HG03460 (cell line): ENCODE results near the gene LORICRIN.
"Not testable (repeated sequence)": the region's sequence is repeated elsewhere in the genome, so short reads cannot be mapped to it uniquely, and the experiment has no call there.

Source experiments
- ATAC-seq: cut with Tn5 transposase; IDR thresholded peaks from one replicate; pipeline ENCODE4 v1.9.1; 2021; ENCODE audit not compliant: unreplicated experiment

Gene LORICRIN

GRCh38 chr1:153259387-153259786, at the start of gene LORICRIN:
Gene LORICRIN, plus strand, starts transcription at chr1:153259687. Its CDS starts 1,263 bp downstream, at chr1:153260950.
- no peak for ATAC-seq

GRCh38 chr1:153210206-153210605, 49.3 kb upstream of the LORICRIN start:
- no peak for ATAC-seq

GRCh38 chr1:153212201-153212600, 47.3 kb upstream of the LORICRIN start:
- ATAC-seq = no peak

GRCh38 chr1:153213519-153213918, 46.0 kb upstream of the LORICRIN start:
- ATAC-seq = no peak

- ATAC-seq = no peak
These were observed 42.3 kb upstream of the LORICRIN start, which contains the start of gene PRR9 for GRCh38 chr1:153217212-153217611. Gene PRR9, plus strand, starts transcription at chr1:153217584. Its CDS starts 561 bp downstream, at chr1:153218145.

GRCh38 chr1:153217744-153218416, 41.6 kb upstream of the LORICRIN start:
- no peak for ATAC-seq

- ATAC-seq = no peak
These were observed 38.7 kb upstream of the LORICRIN start for GRCh38 chr1:153220606-153221303.

- not testable (repeated sequence) for ATAC-seq
These were observed 36.2 kb upstream of the LORICRIN start for GRCh38 chr1:153223040-153223891.

- ATAC-seq = no peak
These were observed 31.7 kb upstream of the LORICRIN start for GRCh38 chr1:153227810-153228209.

- no peak for ATAC-seq
These were observed 31.0 kb upstream of the LORICRIN start for GRCh38 chr1:153228491-153228890.

- not testable (repeated sequence) for ATAC-seq
These were observed 30.2 kb upstream of the LORICRIN start for GRCh38 chr1:153229076-153229829.

- no peak for ATAC-seq
These were observed 28.1 kb upstream of the LORICRIN start for GRCh38 chr1:153231363-153231762.

GRCh38 chr1:153231785-153232184, 27.7 kb upstream of the LORICRIN start:
- no peak for ATAC-seq

- ATAC-seq = no peak
These were observed 26.9 kb upstream of the LORICRIN start for GRCh38 chr1:153232553-153232952.

GRCh38 chr1:153233448-153233847, 26.0 kb upstream of the LORICRIN start:
- ATAC-seq = no peak

GRCh38 chr1:153238527-153238926, 21.0 kb upstream of the LORICRIN start:
- ATAC-seq = no peak

GRCh38 chr1:153242160-153242559, 17.3 kb upstream of the LORICRIN start:
- no peak for ATAC-seq

GRCh38 chr1:153245466-153245865, 14.0 kb upstream of the LORICRIN start:
- no peak for ATAC-seq

- ATAC-seq = no peak
These were observed 13.5 kb upstream of the LORICRIN start for GRCh38 chr1:153246018-153246417.

- ATAC-seq = no peak
These were observed 12.7 kb upstream of the LORICRIN start for GRCh38 chr1:153246825-153247224.
